HEK293 (cell line): ENCODE results near the gene DPH7.

Experiments used
- BCL11B ChIP-seq: fragments of 450-650 bp; formaldehyde crosslinking; IDR thresholded peaks from 2 replicates; pipeline ENCODE4 v1.5.1; 2016; ENCODE audit warnings: low read depth, missing biosample characterization, missing genetic modification characterization
- BCL6B ChIP-seq: fragments of 450-650 bp; formaldehyde crosslinking; IDR thresholded peaks from 2 replicates; pipeline ENCODE4 v1.5.1; 2017; ENCODE audit warnings: missing biosample characterization, missing genetic modification characterization
- CTCF ChIP-seq: fragments of 450-650 bp; formaldehyde crosslinking; IDR thresholded peaks from 2 replicates; pipeline ENCODE4 v1.5.1; 2016; ENCODE audit warnings: missing biosample characterization, missing genetic modification characterization
- EGR2 ChIP-seq: fragments of 450-650 bp; formaldehyde crosslinking; IDR thresholded peaks from 2 replicates; pipeline ENCODE4 v1.5.1; 2016; ENCODE audit warnings: low read depth, missing biosample characterization, missing genetic modification characterization
- GLIS1 ChIP-seq: fragments of 450-650 bp; formaldehyde crosslinking; IDR thresholded peaks from 2 replicates; pipeline ENCODE4 v1.5.1; 2016; ENCODE audit warnings: missing biosample characterization, missing genetic modification characterization
- HOXD13 ChIP-seq: sonication (generic); formaldehyde crosslinking; IDR thresholded peaks from 2 replicates; pipeline ENCODE4 v1.8.0; 2022; ENCODE audit warnings: missing genetic modification reagents, borderline replicate concordance
- IKZF3 ChIP-seq: fragments of 450-650 bp; IDR thresholded peaks from 2 replicates; pipeline ENCODE4 v1.5.0; 2018; ENCODE audit warnings: missing biosample characterization, mild to moderate bottlenecking, missing genetic modification characterization, moderate library complexity
- KLF9 ChIP-seq: fragments of 450-650 bp; formaldehyde crosslinking; IDR thresholded peaks from 2 replicates; pipeline ENCODE4 v1.5.1; 2016; ENCODE audit warnings: missing biosample characterization, missing genetic modification characterization, low read depth
- MEIS1 ChIP-seq: sonication (generic); formaldehyde crosslinking; IDR thresholded peaks from 2 replicates; pipeline ENCODE4 v1.8.1; 2022; ENCODE audit warnings: missing genetic modification reagents, mild to moderate bottlenecking, borderline replicate concordance
- PRDM1 ChIP-seq: fragments of 450-650 bp; formaldehyde crosslinking; IDR thresholded peaks from 2 replicates; pipeline ENCODE4; 2016; ENCODE audit warnings: missing biosample characterization, missing genetic modification characterization
- SP3 ChIP-seq: fragments of 450-650 bp; formaldehyde crosslinking; IDR thresholded peaks from 2 replicates; pipeline ENCODE4 v1.5.1; 2016; ENCODE audit warnings: missing biosample characterization, missing genetic modification characterization
- ZBTB1 ChIP-seq: fragments of 450-650 bp; formaldehyde crosslinking; IDR thresholded peaks from 2 replicates; pipeline ENCODE4 v1.5.1; 2016; ENCODE audit warnings: missing biosample characterization, missing genetic modification characterization
- ZBTB20 ChIP-seq: fragments of 450-650 bp; formaldehyde crosslinking; IDR thresholded peaks from 2 replicates; pipeline ENCODE4 v1.5.1; 2016; ENCODE audit warnings: missing biosample characterization, missing genetic modification characterization
- ZIC2 ChIP-seq: fragments of 450-650 bp; formaldehyde crosslinking; IDR thresholded peaks from 2 replicates; pipeline ENCODE4 v1.5.1; 2016; ENCODE audit warnings: missing biosample characterization, missing genetic modification characterization
- ZNF10 ChIP-seq: fragments of 450-650 bp; formaldehyde crosslinking; IDR thresholded peaks from 2 replicates; pipeline ENCODE4 v1.5.1; 2017; ENCODE audit warnings: missing biosample characterization, missing genetic modification characterization
- ZNF169 ChIP-seq: fragments of 450-650 bp; formaldehyde crosslinking; IDR thresholded peaks from 2 replicates; pipeline ENCODE4 v1.5.1; 2016; ENCODE audit warnings: missing biosample characterization, missing genetic modification characterization
- ZNF19 ChIP-seq: fragments of 450-650 bp; formaldehyde crosslinking; IDR thresholded peaks from 2 replicates; pipeline ENCODE4; 2016; ENCODE audit warnings: missing biosample characterization, missing genetic modification characterization, low read depth
- ZNF211 ChIP-seq: fragments of 450-650 bp; formaldehyde crosslinking; IDR thresholded peaks from 2 replicates; pipeline ENCODE4 v1.5.1; 2016; ENCODE audit warnings: low read depth, missing biosample characterization, missing genetic modification characterization
- ZNF23 ChIP-seq: fragments of 450-650 bp; formaldehyde crosslinking; IDR thresholded peaks from 2 replicates; pipeline ENCODE4 v1.5.1; 2016; ENCODE audit warnings: missing biosample characterization, missing genetic modification characterization, borderline replicate concordance
- ZNF335 ChIP-seq: fragments of 450-650 bp; formaldehyde crosslinking; conservative IDR thresholded peaks from 2 replicates; pipeline ENCODE4 v1.5.1; 2016; ENCODE audit warnings: missing biosample characterization, missing genetic modification characterization
- ZNF426 ChIP-seq: fragments of 450-650 bp; formaldehyde crosslinking; IDR thresholded peaks from 2 replicates; pipeline ENCODE4 v1.5.1; 2017; ENCODE audit warnings: missing biosample characterization, missing genetic modification characterization, mild to moderate bottlenecking, inconsistent platforms, moderate library complexity
- ZNF473 ChIP-seq: fragments of 450-650 bp; formaldehyde crosslinking; IDR thresholded peaks from 2 replicates; pipeline ENCODE4 v1.5.1; 2017; ENCODE audit warnings: missing biosample characterization, missing genetic modification characterization
- ZNF514 ChIP-seq: fragments of 450-650 bp; formaldehyde crosslinking; IDR thresholded peaks from 2 replicates; pipeline ENCODE4 v1.5.1; 2016; ENCODE audit warnings: missing biosample characterization, missing genetic modification characterization
- ZNF558 ChIP-seq: fragments of 450-650 bp; formaldehyde crosslinking; IDR thresholded peaks from 2 replicates; pipeline ENCODE4 v1.5.1; 2016; ENCODE audit warnings: missing biosample characterization, missing genetic modification characterization
- ZNF585B ChIP-seq: fragments of 450-650 bp; formaldehyde crosslinking; IDR thresholded peaks from 2 replicates; pipeline ENCODE4 v1.5.1; 2016; ENCODE audit warnings: missing biosample characterization, missing genetic modification characterization
- ZNF600 ChIP-seq: fragments of 450-650 bp; formaldehyde crosslinking; IDR thresholded peaks from 2 replicates; pipeline ENCODE4 v1.5.1; 2016; ENCODE audit warnings: missing biosample characterization, missing genetic modification characterization
- ZNF670 ChIP-seq: fragments of 450-650 bp; formaldehyde crosslinking; IDR thresholded peaks from 2 replicates; pipeline ENCODE4 v1.5.1; 2016; ENCODE audit warnings: missing biosample characterization, missing genetic modification characterization, low read depth
- ZNF768 ChIP-seq: fragments of 450-650 bp; formaldehyde crosslinking; IDR thresholded peaks from 2 replicates; pipeline ENCODE4 v1.5.1; 2018; ENCODE audit warnings: missing biosample characterization, mild to moderate bottlenecking, missing genetic modification characterization
- ZNF777 ChIP-seq: fragments of 450-650 bp; formaldehyde crosslinking; IDR thresholded peaks from 2 replicates; pipeline ENCODE4 v1.5.1; 2017; ENCODE audit warnings: missing biosample characterization, missing genetic modification characterization, borderline replicate concordance
- ZXDB ChIP-seq: fragments of 450-650 bp; formaldehyde crosslinking; IDR thresholded peaks from 2 replicates; pipeline ENCODE4 v1.5.1; 2016; ENCODE audit warnings: missing biosample characterization, missing genetic modification characterization
- TF ChIP-seq, protein P1 (sequence below): fragments of 450-650 bp; formaldehyde crosslinking; IDR thresholded peaks from 2 replicates; pipeline ENCODE4 v1.5.1; 2016; ENCODE audit warnings: missing biosample characterization, missing genetic modification characterization
- TF ChIP-seq, protein P2 (sequence below): fragments of 450-650 bp; formaldehyde crosslinking; IDR thresholded peaks from 2 replicates; pipeline ENCODE4 v1.5.1; 2016; ENCODE audit warnings: missing biosample characterization, missing genetic modification characterization
- TF ChIP-seq, protein P3 (sequence below): fragments of 450-650 bp; formaldehyde crosslinking; IDR thresholded peaks from 2 replicates; pipeline ENCODE4 v1.5.1; 2016; ENCODE audit warnings: missing biosample characterization, missing genetic modification characterization

The DPH7 gene

DNA sequence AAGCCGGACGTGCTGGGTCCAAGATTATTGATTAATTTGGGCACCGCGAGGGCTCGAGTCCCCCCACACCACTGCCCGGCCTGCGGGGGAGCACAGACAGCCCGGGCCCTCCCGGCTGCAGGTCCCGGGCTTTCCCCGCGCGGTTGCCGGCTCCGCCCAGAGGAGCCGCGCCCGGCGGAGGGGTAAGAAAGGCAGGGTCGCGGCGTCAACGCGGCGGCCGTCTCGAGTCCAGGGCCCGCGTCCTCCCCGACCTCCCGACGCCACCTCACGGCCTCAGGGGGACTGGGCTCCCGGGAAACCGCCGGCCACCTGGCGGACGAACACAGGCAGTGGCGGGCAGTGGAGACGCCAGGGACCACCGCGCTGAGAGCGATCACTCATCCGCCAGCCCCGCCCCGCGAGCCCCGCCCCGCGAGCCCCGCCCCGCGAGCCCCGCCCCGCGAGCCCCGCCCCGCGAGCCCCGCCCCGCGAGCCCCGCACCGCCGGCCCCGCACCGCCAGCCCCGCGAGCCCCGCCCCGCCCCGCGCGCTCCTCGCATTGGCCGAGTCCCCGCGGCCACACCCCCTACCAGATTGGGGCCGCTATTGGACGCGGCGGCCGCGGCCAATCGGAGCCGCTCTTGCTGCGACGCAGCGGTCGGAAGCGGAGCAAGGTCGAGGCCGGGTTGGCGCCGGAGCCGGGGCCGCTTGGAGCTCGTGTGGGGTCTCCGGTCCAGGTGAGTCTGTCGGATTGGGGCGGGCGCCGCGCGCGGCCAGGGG lies 27.3 kb downstream of the DPH7 start, which contains the start of gene MRPL41 (continued):
- TF ChIP-seq BCL6B: no peak
- no peak for TF ChIP-seq ZNF600 (tag by site-specific recombination)
- TF ChIP-seq ZNF335 (tag by site-specific recombination): peak; percentile 89
- TF ChIP-seq HOXD13 (CRISPR knock-in tag): no peak
- TF ChIP-seq ZNF777 (tag by site-specific recombination): 0 out of 2 replicates have a peak, but pooled peaks have one; percentile 32
- TF ChIP-seq ZNF670 (tag by site-specific recombination): no peak
- no peak for TF ChIP-seq ZNF169 (tag by site-specific recombination)
- TF ChIP-seq BCL11B: peak; percentile 77; the same call in 1 of the 2 replicates
- no peak for TF ChIP-seq ZNF19 (tag by site-specific recombination)
- peak; percentile 75 for TF ChIP-seq SP3 (tag by site-specific recombination)
- TF ChIP-seq CTCF (tag by site-specific recombination): peak; percentile 98
- no peak for TF ChIP-seq ZNF426 (tag by site-specific recombination)
- TF ChIP-seq ZNF514 (tag by site-specific recombination): no peak
- TF ChIP-seq ZBTB20 (tag by site-specific recombination): peak; percentile 75
- no peak for TF ChIP-seq ZNF768
- TF ChIP-seq, protein P1, sequence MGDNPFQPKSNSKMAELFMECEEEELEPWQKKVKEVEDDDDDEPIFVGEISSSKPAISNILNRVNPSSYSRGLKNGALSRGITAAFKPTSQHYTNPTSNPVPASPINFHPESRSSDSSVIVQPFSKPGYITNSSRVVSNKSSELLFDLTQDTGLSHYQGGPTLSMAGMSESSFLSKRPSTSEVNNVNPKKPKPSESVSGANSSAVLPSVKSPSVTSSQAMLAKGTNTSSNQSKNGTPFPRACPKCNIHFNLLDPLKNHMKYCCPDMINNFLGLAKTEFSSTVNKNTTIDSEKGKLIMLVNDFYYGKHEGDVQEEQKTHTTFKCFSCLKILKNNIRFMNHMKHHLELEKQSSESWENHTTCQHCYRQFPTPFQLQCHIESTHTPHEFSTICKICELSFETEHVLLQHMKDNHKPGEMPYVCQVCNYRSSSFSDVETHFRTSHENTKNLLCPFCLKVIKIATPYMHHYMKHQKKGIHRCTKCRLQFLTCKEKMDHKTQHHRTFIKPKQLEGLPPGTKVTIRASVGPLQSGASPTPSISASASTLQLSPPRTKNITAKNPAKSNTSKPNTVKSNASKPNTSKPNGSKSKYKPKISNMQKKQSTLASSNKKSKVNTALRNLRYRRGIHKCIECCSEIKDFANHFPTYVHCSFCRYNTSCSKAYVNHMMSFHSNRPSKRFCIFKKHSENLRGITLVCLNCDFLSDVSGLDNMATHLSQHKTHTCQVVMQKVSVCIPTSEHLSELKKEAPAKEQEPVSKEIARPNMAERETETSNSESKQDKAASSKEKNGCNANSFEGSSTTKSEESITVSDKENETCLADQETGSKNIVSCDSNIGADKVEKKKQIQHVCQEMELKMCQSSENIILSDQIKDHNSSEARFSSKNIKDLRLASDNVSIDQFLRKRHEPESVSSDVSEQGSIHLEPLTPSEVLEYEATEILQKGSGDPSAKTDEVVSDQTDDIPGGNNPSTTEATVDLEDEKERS (tag by site-specific recombination): no peak
- no peak for TF ChIP-seq MEIS1 (CRISPR knock-in tag)
- TF ChIP-seq EGR2: no peak
- TF ChIP-seq, protein P2, sequence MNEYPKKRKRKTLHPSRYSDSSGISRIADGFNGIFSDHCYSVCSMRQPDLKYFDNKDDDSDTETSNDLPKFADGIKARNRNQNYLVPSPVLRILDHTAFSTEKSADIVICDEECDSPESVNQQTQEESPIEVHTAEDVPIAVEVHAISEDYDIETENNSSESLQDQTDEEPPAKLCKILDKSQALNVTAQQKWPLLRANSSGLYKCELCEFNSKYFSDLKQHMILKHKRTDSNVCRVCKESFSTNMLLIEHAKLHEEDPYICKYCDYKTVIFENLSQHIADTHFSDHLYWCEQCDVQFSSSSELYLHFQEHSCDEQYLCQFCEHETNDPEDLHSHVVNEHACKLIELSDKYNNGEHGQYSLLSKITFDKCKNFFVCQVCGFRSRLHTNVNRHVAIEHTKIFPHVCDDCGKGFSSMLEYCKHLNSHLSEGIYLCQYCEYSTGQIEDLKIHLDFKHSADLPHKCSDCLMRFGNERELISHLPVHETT: no peak
- TF ChIP-seq, protein P3, sequence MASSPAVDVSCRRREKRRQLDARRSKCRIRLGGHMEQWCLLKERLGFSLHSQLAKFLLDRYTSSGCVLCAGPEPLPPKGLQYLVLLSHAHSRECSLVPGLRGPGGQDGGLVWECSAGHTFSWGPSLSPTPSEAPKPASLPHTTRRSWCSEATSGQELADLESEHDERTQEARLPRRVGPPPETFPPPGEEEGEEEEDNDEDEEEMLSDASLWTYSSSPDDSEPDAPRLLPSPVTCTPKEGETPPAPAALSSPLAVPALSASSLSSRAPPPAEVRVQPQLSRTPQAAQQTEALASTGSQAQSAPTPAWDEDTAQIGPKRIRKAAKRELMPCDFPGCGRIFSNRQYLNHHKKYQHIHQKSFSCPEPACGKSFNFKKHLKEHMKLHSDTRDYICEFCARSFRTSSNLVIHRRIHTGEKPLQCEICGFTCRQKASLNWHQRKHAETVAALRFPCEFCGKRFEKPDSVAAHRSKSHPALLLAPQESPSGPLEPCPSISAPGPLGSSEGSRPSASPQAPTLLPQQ: peak; percentile 34; the same call in 1 of the 2 replicates
- TF ChIP-seq ZNF211 (tag by site-specific recombination): no peak
- no peak for TF ChIP-seq ZNF10 (tag by site-specific recombination)
- TF ChIP-seq IKZF3 (tag by site-specific recombination): peak; percentile 55; the same call in 1 of the 2 replicates
- no peak for TF ChIP-seq ZIC2
- no peak for TF ChIP-seq ZNF473 (tag by site-specific recombination)
- peak; percentile 74; the same call in 1 of the 2 replicates for TF ChIP-seq KLF9
- no peak for TF ChIP-seq PRDM1 (tag by site-specific recombination)
- no peak for TF ChIP-seq ZNF585B (tag by site-specific recombination)
- peak; percentile 55 for TF ChIP-seq ZXDB (tag by site-specific recombination)
- no peak for TF ChIP-seq ZNF558 (tag by site-specific recombination)
- no peak for TF ChIP-seq ZNF23 (tag by site-specific recombination)
- no peak for TF ChIP-seq ZBTB1 (tag by site-specific recombination)
- peak; percentile 64 for TF ChIP-seq GLIS1 (tag by site-specific recombination)
